HepG2 (cell line): Measurements from ENCODE around the gene NCOA7. TPM values are rescaled to one million over a fixed set of nuclear protein-coding genes. Genes with fewer than 3 reads are reported as not detected.

Source experiments
- ATAC-seq: fragments of 200-7000 bp; cut with Tn5 transposase; 3 replicates; pipeline ENCODE4 v1.9.1; 2020; ENCODE audit warnings: mild to moderate bottlenecking, moderate library complexity
- BruUV-seq: library from RNA; stranded (reverse); fragments of 400-500 nt; replicated peaks from 2 replicates; lab custom pipeline; 2021; lab: Mats Ljungman, UMichigan
- CTCF ChIA-PET: fragments of 300-600 bp; formaldehyde crosslinking; extraction: SDS; loops from one replicate; lab custom pipeline; 2021; ENCODE audit warnings: low total read pairs, inconsistent platforms, low intra/inter-chr PET ratio; lab: Yijun Ruan, JAX
- POLR2A ChIA-PET: fragments of 350-600 bp; sonication (Branson Sonifier 250); formaldehyde crosslinking; loops from one replicate; lab custom pipeline; 2020; ENCODE audit warnings: antibody characterized with exemption, inconsistent platforms; lab: Yijun Ruan, JAX
- DNase-seq: peaks from one replicate; pipeline ENCODE4 v3.0.0-alpha.2; 2015; ENCODE audit warnings: low spot score
- FAIRE-seq: peaks from 3 replicates; lab custom pipeline; 2011; peaks lifted over from hg19 to GRCh38; lab: Jason Lieb, UNC
- H2AFZ ChIP-seq: one replicate; pipeline ENCODE4 v1.6.1; 2011; ENCODE audit warnings: low read length, inconsistent platforms
- H3K27ac ChIP-seq: fragments of 300-600 bp; 3 replicates; pipeline ENCODE4 v1.8.0; 2011; ENCODE audit warnings: mixed run types, mild to moderate bottlenecking, mixed read lengths, low read length, inconsistent platforms; ENCODE audit not compliant: insufficient read depth; ENCODE audit errors: extremely low read length
- H3K27me3 ChIP-seq, 2 experiments: fragments of 200-600 bp in 1 of 2; 2 replicates in 1 of 2; 3 replicates in 1 of 2; pipeline versions ENCODE4 v1.6.0 to v1.8.0; 2011; ENCODE audit warnings: low read length in 2 of 2, mild to moderate bottlenecking in 2 of 2, moderate library complexity in 2 of 2, inconsistent platforms in 1 of 2; ENCODE audit not compliant: insufficient read depth in 2 of 2, control insufficient read depth in 1 of 2
- H3K36me3 ChIP-seq, 2 experiments: fragments of 200-600 bp in 1 of 2; replicated peaks in 1 of 2; 2 replicates in 1 of 2; 3 replicates in 1 of 2; pipeline versions ENCODE4 v1.5.1 to v1.8.0; 2011; ENCODE audit warnings: low read length in 2 of 2, inconsistent platforms in 1 of 2; ENCODE audit not compliant: insufficient read depth in 2 of 2, control insufficient read depth in 1 of 2
- H3K4me1 ChIP-seq: 2 replicates; pipeline ENCODE4 v1.5.1; 2012; ENCODE audit warnings: low read length, inconsistent platforms; ENCODE audit not compliant: insufficient read depth
- H3K4me2 ChIP-seq: 2 replicates; pipeline ENCODE4 v1.6.0; 2011; ENCODE audit warnings: low read depth, low read length, inconsistent platforms
- H3K4me3 ChIP-seq, 3 experiments: fragments of 200-600 bp in 1 of 3; sonication (generic), shearing (Covaris generic) in 1 of 3; replicated peaks in 1 of 3; 2 replicates each; pipeline ENCODE4 v1.5.1; 2011 to 2016; ENCODE audit warnings: low read length in 3 of 3, inconsistent platforms in 2 of 3, low read depth in 2 of 3, mild to moderate bottlenecking in 2 of 3, control low read depth in 1 of 3, mixed read lengths in 1 of 3; ENCODE audit not compliant: insufficient read depth in 1 of 3
- H3K79me2 ChIP-seq: one replicate; pipeline ENCODE4 v1.6.1; 2011; ENCODE audit warnings: low read length, inconsistent platforms; ENCODE audit not compliant: insufficient read depth
- H3K9ac ChIP-seq: 2 replicates; pipeline ENCODE4 v1.6.0; 2011; ENCODE audit warnings: mild to moderate bottlenecking, low read depth, low read length, inconsistent platforms; ENCODE audit not compliant: insufficient read depth
- H3K9me3 ChIP-seq: 2 replicates; pipeline ENCODE4 v1.5.1; 2012; ENCODE audit warnings: mild to moderate bottlenecking, low read length
- H4K20me1 ChIP-seq: 2 replicates; pipeline ENCODE4 v1.6.0; 2011; ENCODE audit warnings: inconsistent platforms, mild to moderate bottlenecking, low read length, moderate library complexity; ENCODE audit not compliant: insufficient read depth
- ARID4A ChIP-seq: sonication (generic); formaldehyde crosslinking; IDR thresholded peaks from 2 replicates; pipeline ENCODE4 v1.5.0; 2020; ENCODE audit warnings: mild to moderate bottlenecking, missing genetic modification reagents, borderline replicate concordance
- HIC2 ChIP-seq: sonication (generic); formaldehyde crosslinking; IDR thresholded peaks from 2 replicates; pipeline ENCODE4 v1.9.0; 2022; ENCODE audit warnings: low read depth, missing genetic modification reagents
- IRF2 ChIP-seq: IDR thresholded peaks from 2 replicates; pipeline ENCODE4 v1.6.1; 2018; ENCODE audit warnings: missing genetic modification reagents, missing compliant biosample characterization
- MLXIP ChIP-seq: sonication (generic); formaldehyde crosslinking; IDR thresholded peaks from 2 replicates; pipeline ENCODE4 v1.9.0; 2021; ENCODE audit warnings: missing genetic modification reagents, borderline replicate concordance
- NONO ChIP-seq, 2 experiments: fragments of 450-650 bp in 1 of 2; sonication (generic) in 1 of 2; formaldehyde crosslinking in 1 of 2; IDR thresholded peaks in 1 of 2; conservative IDR thresholded peaks in 1 of 2; 2 replicates each; pipeline versions ENCODE4 v1.6.1 to v1.8.0; 2017 to 2022; ENCODE audit warnings: mild to moderate bottlenecking in 1 of 2, missing genetic modification reagents in 1 of 2, moderate library complexity in 1 of 2
- POLR2A ChIP-seq, 2 experiments: IDR thresholded peaks; 2 replicates each; pipeline ENCODE4 v1.6.1; 2011; ENCODE audit warnings: low read depth in 2 of 2, low read length in 2 of 2, mild to moderate bottlenecking in 1 of 2, moderate library complexity in 1 of 2; ENCODE audit not compliant: insufficient read depth in 1 of 2
- ZBTB4 ChIP-seq: sonication (generic); formaldehyde crosslinking; IDR thresholded peaks from 2 replicates; pipeline ENCODE4 v1.4.0; 2020; ENCODE audit warnings: missing genetic modification reagents, mild to moderate bottlenecking, borderline replicate concordance
- ZNF251 ChIP-seq: sonication (generic); formaldehyde crosslinking; IDR thresholded peaks from 2 replicates; pipeline ENCODE4 v1.9.0; 2021; ENCODE audit warnings: mild to moderate bottlenecking, missing genetic modification reagents
- ZNF580 ChIP-seq: IDR thresholded peaks from 2 replicates; pipeline ENCODE4 v1.6.1; 2016; ENCODE audit warnings: low read depth, borderline replicate concordance
- WGBS: methylation state at CpG from one replicate; pipeline ENCODE4 v1.1.6; 2017; ENCODE audit warnings: low lambda C conversion rate; 5-methylcytosine and 5-hydroxymethylcytosine counted together
- in situ Hi-C: cut with HindIII; loops from 2 replicates; pipeline ENCODE4 v1.10.0; 2017; ENCODE audit warnings: low pct_unique_long_range_greater_than_20kb; ENCODE audit not compliant: extremely low pct_ligation_motif_present
- intact Hi-C: fragments of 100-400 bp; cut with micrococcal nuclease; formaldehyde crosslinking; loops from one replicate; pipeline ENCODE4 v1.10.0; 2022; ENCODE audit not compliant: unreplicated experiment
- polyA plus RNA-seq, 8 experiments: library from polyadenylated mRNA; depleted of rRNA in 3 of 8; stranded (reverse) in 7 of 8; unstranded in 1 of 8; fragments of >200 nt; fragmentation: Illumina TruSeq in 4 of 8; extraction: Trizol in 4 of 8; gene quantifications; 2 replicates each; pipeline versions ENCODE4 v1.2.1 to v1.2.3, GENCODE V29; 2011 to 2016; ENCODE audit warnings: low read depth in 4 of 8, missing spikeins in 1 of 8, mixed read lengths in 1 of 8; ENCODE audit not compliant: insufficient read depth in 1 of 8
- total RNA-seq, 5 experiments: library from RNA; depleted of rRNA; stranded (reverse); fragments of >200 nt; fragmentation: Illumina TruSeq; extraction: Trizol; gene quantifications; 2 replicates each; pipeline ENCODE4 v1.2.3, GENCODE V29; 2016; ENCODE audit warnings: low read depth in 1 of 5

The NCOA7 gene
- total and polyA plus RNA-seq, 2 of the 13 experiments (the other 11 are each of a cell fraction or from before 2014, with no cell fraction given) = 13.6 to 20.8 TPM

GRCh38 chr6:125821825-125822281 lies 31.1 kb downstream of the NCOA7 start:
- intact Hi-C loops (loop anchor here (2.0 kb wide), 1 partner anchor 31 kb away; the partner anchor contains the start of gene NCOA7), in situ Hi-C loops (no loop called here)
- Histone ChIP-seq H2AFZ (no peak overlapping the region), H4K20me1 (no peaks in the 10 kb centered on the region), H3K27ac (peak overlapping the region; percentile 69), H3K36me3 (no peaks in the 10 kb centered on the region; a peak in 1 of 5 replicates), H3K4me3 (no peak overlapping the region), H3K9me3 (no peaks in the 10 kb centered on the region), H3K4me2 (peak overlapping the region; percentile 30), H3K9ac (peak overlapping the region; percentile 1; the same call in 1 of the 2 replicates), H3K4me1 (peaks cover 57% of the 10 kb centered on the region), H3K79me2 (no peaks in the 10 kb centered on the region), H3K27me3 (no peaks in the 10 kb centered on the region)
- ChIA-PET POLR2A (interaction anchor here (1.0 kb wide), 1 partner anchor 31 kb away, joined by 4 read pairs; the partner anchor contains the start of gene NCOA7), CTCF (no interaction called here)
- no TSS peak for BruUV-seq
- FAIRE-seq (peak; percentile 77), DNase-seq (peak; percentile 92), ATAC-seq (peak; percentile 98)
- whole genome bisulfite sequencing = 29% methylated on average over 3 of the region's 3 CpGs
- no peak for TF ChIP-seq ZBTB4 (CRISPR knock-in tag)
- TF ChIP-seq ZNF580 = peak; percentile 25; the same call in 1 of the 2 replicates
- 0 out of 4 replicates have a peak, but pooled peaks of 1 of the 2 experiments have one; percentile 32 for TF ChIP-seq POLR2A (IDR thresholded peaks at IDR 0.05; ENCODE audit: insufficient read depth in 1 of 2, low read depth in 2 of 2, low read length in 2 of 2)
- peak; percentile 53; the same call in 1 of the 2 replicates for TF ChIP-seq HIC2 (CRISPR knock-in tag)
- TF ChIP-seq NONO (IDR thresholded peaks at IDR 0.05) = no peak
- TF ChIP-seq NONO (CRISPR knock-in tag; conservative IDR thresholded peaks at IDR 0.05) = no peak
- TF ChIP-seq ARID4A = peak; percentile 46; the same call in 1 of the 2 replicates
- TF ChIP-seq MLXIP (CRISPR knock-in tag) = 0 out of 2 replicates have a peak, but pooled peaks have one; percentile 43
- no peak for TF ChIP-seq ZNF251
- peak; percentile 24; the same call in 1 of the 2 replicates for TF ChIP-seq IRF2 (CRISPR knock-in tag)
